ENCODE measurements around the gene GCH1. TPM values are rescaled to one million over a fixed set of nuclear protein-coding genes. Genes with fewer than 3 reads are reported as not detected.

The GCH1 gene
- total RNA-seq, 1 donor from 2014 or later = 1.7 TPM

GRCh38 chr14:54845641-54846040 is 57.0 kb downstream of the GCH1 start:
- Histone ChIP-seq H3K9me3 (replicated peaks) (no peaks in the 10 kb centered on the region), H3K4me3 (no peak overlapping the region), H3K4me1 (no peaks in the 10 kb centered on the region), H3K27me3 (ENCODE audit: low read depth) (no peaks in the 10 kb centered on the region), H3K27ac (replicated peaks) (no peak overlapping the region), H3K36me3 (no peaks in the 10 kb centered on the region)
- intact Hi-C loops (cut with micrococcal nuclease) = no loop called here
- no peak for DNase-seq
- TF ChIP-seq CTCF (IDR thresholded peaks at IDR 0.05; ENCODE audit: borderline replicate concordance) = no peak

GRCh38 chr14:54844479-54844878 is 58.1 kb downstream of the GCH1 start:
- Histone ChIP-seq H3K4me3 (no peak overlapping the region), H3K9me3 (replicated peaks) (no peaks in the 10 kb centered on the region), H3K4me1 (no peaks in the 10 kb centered on the region), H3K36me3 (no peaks in the 10 kb centered on the region), H3K27ac (replicated peaks) (no peak overlapping the region), H3K27me3 (ENCODE audit: low read depth) (no peaks in the 10 kb centered on the region)
- TF ChIP-seq CTCF (IDR thresholded peaks at IDR 0.05; ENCODE audit: borderline replicate concordance) = no peak
- intact Hi-C loops (cut with micrococcal nuclease) = no loop called here
- DNase-seq = no peak

- Histone ChIP-seq H3K27me3 (ENCODE audit: low read depth) (no peaks in the 10 kb centered on the region), H3K36me3 (no peaks in the 10 kb centered on the region), H3K27ac (replicated peaks) (no peak overlapping the region), H3K9me3 (replicated peaks) (no peaks in the 10 kb centered on the region), H3K4me1 (no peaks in the 10 kb centered on the region), H3K4me3 (no peak overlapping the region)
- intact Hi-C loops (cut with micrococcal nuclease) = no loop called here
- TF ChIP-seq CTCF (IDR thresholded peaks at IDR 0.05; ENCODE audit: borderline replicate concordance) = no peak
- no peak for DNase-seq
These were observed 61.8 kb downstream of the GCH1 start for GRCh38 chr14:54840798-54841197.

GRCh38 chr14:54840336-54840735 is 62.3 kb downstream of the GCH1 start:
- no peak overlapping the region for H3K4me3 ChIP-seq
- H3K27ac ChIP-seq (replicated peaks) = no peak overlapping the region
- H3K36me3 ChIP-seq = no peaks in the 10 kb centered on the region
- H3K9me3 ChIP-seq (replicated peaks) = no peaks in the 10 kb centered on the region
- H3K4me1 ChIP-seq = no peaks in the 10 kb centered on the region
- TF ChIP-seq CTCF (IDR thresholded peaks at IDR 0.05; ENCODE audit: borderline replicate concordance) = no peak
- DNase-seq = no peak
- H3K27me3 ChIP-seq (ENCODE audit: low read depth) = no peaks in the 10 kb centered on the region
- intact Hi-C loops (cut with micrococcal nuclease) = no loop called here

GRCh38 chr14:54839701-54840119 is 62.9 kb downstream of the GCH1 start:
- H3K27me3 ChIP-seq (ENCODE audit: low read depth) = no peaks in the 10 kb centered on the region
- H3K4me3 ChIP-seq = no peak overlapping the region
- no peak for DNase-seq
- no peaks in the 10 kb centered on the region for H3K4me1 ChIP-seq
- intact Hi-C loops (cut with micrococcal nuclease) = no loop called here
- no peak overlapping the region for H3K27ac ChIP-seq (replicated peaks)
- H3K36me3 ChIP-seq = no peaks in the 10 kb centered on the region
- H3K9me3 ChIP-seq (replicated peaks) = no peaks in the 10 kb centered on the region
- no peak for TF ChIP-seq CTCF (IDR thresholded peaks at IDR 0.05; ENCODE audit: borderline replicate concordance)

Measured in left ventricle myocardium inferior (tissue), 1 donor.